A549 (cell line): Measurements from ENCODE around the gene CNP. TPM values are rescaled to one million over a fixed set of nuclear protein-coding genes. Genes with fewer than 3 reads are reported as not detected.
A peak's percentile ranks its signal among the peaks of the same experiment; 100 is the strongest.

ENCODE experiments used
- ATAC-seq, 2 experiments: fragments of 200-7000 bp in 1 of 2; fragments of >200 bp in 1 of 2; cut with Nextera tagmentation in 1 of 2; cut with Tn5 transposase in 1 of 2; 3 replicates each; pipeline versions ENCODE4 v1.8.0 to v1.9.1; 2018 to 2020; ENCODE audit warnings: mild to moderate bottlenecking in 1 of 2, moderate library complexity in 1 of 2
- CTCF ChIA-PET: fragments of 300-600 bp; sonication (Branson Sonifier 250); formaldehyde crosslinking; extraction: SDS; loops from one replicate; lab custom pipeline; 2021; ENCODE audit warnings: antibody characterized with exemption, inconsistent platforms; lab: Yijun Ruan, JAX
- POLR2A ChIA-PET: fragments of 350-600 bp; formaldehyde crosslinking; extraction: SDS; loops from one replicate; lab custom pipeline; 2021; ENCODE audit warnings: antibody characterized with exemption, inconsistent platforms; lab: Yijun Ruan, JAX
- DNase-seq, 2 experiments: peaks; one replicate each; pipeline versions ENCODE4 v3.0.0 to v3.0.0-alpha.2; 2011 to 2016; ENCODE audit warnings: low read depth in 1 of 2, low spot score in 1 of 2
- FAIRE-seq: peaks from 2 replicates; lab custom pipeline; 2011; peaks lifted over from hg19 to GRCh38; lab: Jason Lieb, UNC
- H3K27ac ChIP-seq, 2 experiments: fragments of >200 bp; sonication (Bioruptor Twin); formaldehyde crosslinking; 3 replicates each; pipeline ENCODE4 v1.5.1; 2016 to 2017
- H3K4me1 ChIP-seq: fragments of >200 bp; sonication (Bioruptor Twin); formaldehyde crosslinking; 3 replicates; pipeline ENCODE4 v1.6.1; 2016
- H3K4me2 ChIP-seq: fragments of >200 bp; sonication (Bioruptor Twin); formaldehyde crosslinking; 3 replicates; pipeline ENCODE4 v1.6.1; 2016
- H3K4me3 ChIP-seq: fragments of >200 bp; sonication (Bioruptor Twin); formaldehyde crosslinking; 3 replicates; pipeline ENCODE4 v1.5.1; 2016
- H3K9me3 ChIP-seq: fragments of >200 bp; sonication (Bioruptor Twin); formaldehyde crosslinking; 3 replicates; pipeline ENCODE4 v1.6.1; 2016
- ATOH8 ChIP-seq: fragments of 250-450 bp; sonication (Bioruptor Pico); IDR thresholded peaks from 2 replicates; pipeline ENCODE4 v1.5.0; 2020; ENCODE audit warnings: low read depth, mild to moderate bottlenecking, moderate library complexity
- BHLHE40 ChIP-seq: IDR thresholded peaks from 2 replicates; pipeline ENCODE4 v1.6.1; 2012; ENCODE audit warnings: low read depth, low read length, inconsistent platforms
- CBX8 ChIP-seq: fragments of 200-600 bp; sonication (generic); IDR thresholded peaks from 2 replicates; pipeline ENCODE4 v1.6.1; 2016
- CHD2 ChIP-seq: fragments of 150-350 bp; IDR thresholded peaks from 2 replicates; pipeline ENCODE4 v1.6.1; 2014; ENCODE audit warnings: low read length; ENCODE audit not compliant: partially characterized antibody
- ELK1 ChIP-seq: fragments of 150-350 bp; IDR thresholded peaks from 2 replicates; pipeline ENCODE4 v1.6.1; 2014; ENCODE audit warnings: low read depth, mild to moderate bottlenecking, low read length
- EP300 ChIP-seq, 2 experiments: fragments of >200 bp; sonication (Bioruptor Twin); formaldehyde crosslinking; IDR thresholded peaks; 2 replicates in 1 of 2; 3 replicates in 1 of 2; pipeline ENCODE4 v1.6.1; 2016 to 2017
- FOSB ChIP-seq: fragments of 250-450 bp; sonication (Bioruptor Pico); IDR thresholded peaks from 2 replicates; pipeline ENCODE4 v1.5.0; 2020; ENCODE audit warnings: mild to moderate bottlenecking, moderate library complexity
- FOSL2 ChIP-seq, 2 experiments: fragments of 450-650 bp in 1 of 2; fragments of >200 bp in 1 of 2; sonication (Bioruptor Twin) in 1 of 2; formaldehyde crosslinking; IDR thresholded peaks; 2 replicates each; pipeline versions ENCODE4 v1.5.0 to v1.6.1; 2016 to 2020; ENCODE audit warnings: mild to moderate bottlenecking in 1 of 2, moderate library complexity in 1 of 2
- FOXS1 ChIP-seq: fragments of 250-450 bp; sonication (Bioruptor Pico); IDR thresholded peaks from 2 replicates; pipeline ENCODE4 v1.5.0; 2020; ENCODE audit warnings: mild to moderate bottlenecking, moderate library complexity
- GATA3 ChIP-seq: IDR thresholded peaks from 2 replicates; pipeline ENCODE4 v1.6.1; 2012; ENCODE audit warnings: borderline replicate concordance
- HEYL ChIP-seq: fragments of 250-450 bp; sonication (Bioruptor Pico); IDR thresholded peaks from 2 replicates; pipeline ENCODE4 v1.8.0; 2021; ENCODE audit warnings: mild to moderate bottlenecking, moderate library complexity
- HOXB13 ChIP-seq: fragments of 250-450 bp; sonication (Bioruptor Pico); IDR thresholded peaks from 2 replicates; pipeline ENCODE4 v1.5.0; 2020; ENCODE audit warnings: low read depth, mild to moderate bottlenecking, moderate library complexity
- HOXB5 ChIP-seq: fragments of 250-450 bp; sonication (Bioruptor Pico); IDR thresholded peaks from 2 replicates; pipeline ENCODE4 v1.5.0; 2020; ENCODE audit warnings: mild to moderate bottlenecking, moderate library complexity
- NFE2L2 ChIP-seq: fragments of 150-350 bp; conservative IDR thresholded peaks from 2 replicates; pipeline ENCODE4 v1.6.1; 2014; ENCODE audit warnings: low read length
- NR3C1 ChIP-seq: fragments of >200 bp; sonication (Bioruptor Twin); formaldehyde crosslinking; IDR thresholded peaks from 3 replicates; pipeline ENCODE4 v1.6.1; 2017
- PBX3 ChIP-seq: IDR thresholded peaks from 2 replicates; pipeline ENCODE4 v1.6.1; 2012
- POLR2AphosphoS2 ChIP-seq: conservative IDR thresholded peaks from 2 replicates; pipeline ENCODE4 v1.6.1; 2012; ENCODE audit warnings: low read length, improper control_type of control experiment, inconsistent platforms
- USF2 ChIP-seq: fragments of 450-650 bp; IDR thresholded peaks from 2 replicates; pipeline ENCODE4 v1.6.1; 2014; ENCODE audit warnings: antibody characterized with exemption
- ZFP36 ChIP-seq: fragments of 450-650 bp; IDR thresholded peaks from 2 replicates; pipeline ENCODE4 v1.6.1; 2014; ENCODE audit warnings: borderline replicate concordance; ENCODE audit not compliant: partially characterized antibody
- ZNF302 ChIP-seq: fragments of 250-450 bp; sonication (Bioruptor Pico); IDR thresholded peaks from 2 replicates; pipeline ENCODE4 v1.9.0; 2021; ENCODE audit warnings: inconsistent platforms, mild to moderate bottlenecking, moderate library complexity
- ZSCAN20 ChIP-seq: fragments of 250-450 bp; sonication (Bioruptor Pico); IDR thresholded peaks from 2 replicates; pipeline ENCODE4 v1.8.0; 2022; ENCODE audit warnings: mild to moderate bottlenecking, moderate library complexity
- WGBS: methylation state at CpG from one replicate; pipeline ENCODE4 v1.1.6; 2017; ENCODE audit errors: missing lambda C conversion rate; 5-methylcytosine and 5-hydroxymethylcytosine counted together
- polyA plus RNA-seq, 4 experiments: library from polyadenylated mRNA; depleted of rRNA in 3 of 4; stranded (reverse); fragments of >200 nt; fragmentation: RNase III in 1 of 4; extraction: RNeasy Plus Mini Kit Qiagen cat#74134 plus additional on column Dnase treatment in 1 of 4; gene quantifications; 2 replicates in 3 of 4; 3 replicates in 1 of 4; pipeline ENCODE4 v1.2.3, GENCODE V29; 2011 to 2017

Gene CNP
- polyA plus RNA-seq, 2 of the 4 experiments (the other 2 are of a cell fraction): 38.6 to 113 TPM

- H3K9me3 ChIP-seq: no peaks in the 10 kb centered on the region
- ChIA-PET CTCF (interaction anchor here (0.7 to 29.5 kb wide), 16 partner anchors 9 to 561 kb away, joined by 3 to 378 read pairs (median 4); partner anchors contain the start of genes ACLY, DHX58, DNAJC7 and HSPB9), POLR2A (interaction anchor here (0.6 to 2.3 kb wide), 14 partner anchors 9 to 423 kb away, joined by 3 to 27 read pairs (median 4); partner anchors contain the start of genes DNAJC7, KAT2A, NKIRAS2 and ODAD4)
- ATAC-seq (peak; percentile 52 to 67), FAIRE-seq (no peak), DNase-seq (peak; percentile 71 to 74)
- peak overlapping the region; percentile 75 to 96 for H3K27ac ChIP-seq
- H3K4me2 ChIP-seq: peak overlapping the region; percentile 84
- 22% methylated on average over 18 of the region's 18 CpGs for WGBS
- peak overlapping the region; percentile 79 for H3K4me3 ChIP-seq
- TF ChIP-seq ZSCAN20 (no peak), CBX8 (no peak), USF2 (no peak), ZNF302 (no peak), HEYL (CRISPR knock-in tag) (no peak), HOXB5 (CRISPR knock-in tag) (no peak), FOXS1 (CRISPR knock-in tag) (no peak), NFE2L2 (no peak; the same call in 1 of the 2 replicates), ZFP36 (no peak), EP300 (IDR thresholded peaks at IDR 0.05) (no peak), PBX3 (no peak), GATA3 (no peak), ATOH8 (CRISPR knock-in tag) (no peak), ELK1 (no peak), FOSL2 (IDR thresholded peaks at IDR 0.05) (no peak), FOSL2 (CRISPR knock-in tag; IDR thresholded peaks at IDR 0.05) (no peak), HOXB13 (no peak), BHLHE40 (no peak), FOSB (CRISPR knock-in tag) (no peak)
- H3K4me1 ChIP-seq: peaks cover 12% of the 10 kb centered on the region; the same call in 2 of the 3 replicates
Observed at GRCh38 chr17:41965694-41966462, 717 bp upstream of the CNP start.

- FAIRE-seq (no peak), ATAC-seq (peak; percentile 8 to 21), DNase-seq (no peak)
- Histone ChIP-seq H3K4me3 (peak overlapping the region; percentile 79), H3K27ac (peak overlapping the region; percentile 75 to 96), H3K9me3 (no peaks in the 10 kb centered on the region), H3K4me1 (peaks cover 12% of the 10 kb centered on the region; the same call in 2 of the 3 replicates), H3K4me2 (peak overlapping the region; percentile 84)
- TF ChIP-seq POLR2AphosphoS2: peak; percentile 70; the same call in 1 of the 2 replicates
- peak; percentile 76 for TF ChIP-seq ZFP36
- no peak for TF ChIP-seq CHD2
- no peak for TF ChIP-seq NR3C1
- ChIA-PET POLR2A (interaction anchor here (0.7 to 2.3 kb wide), 13 partner anchors 8 to 190 kb away, joined by 3 to 27 read pairs (median 4); partner anchors contain the start of genes DNAJC7, KAT2A, NKIRAS2 and ODAD4), CTCF (interaction anchor here (0.9 to 29.5 kb wide), 8 partner anchors 8 to 439 kb away, joined by 3 to 378 read pairs (median 12); partner anchors contain the start of genes DHX58, DNAJC7, HSPB9 and KAT2A)
- WGBS: 35% methylated on average over 33 of the region's 39 CpGs
Observed at GRCh38 chr17:41967141-41967920, 736 bp downstream of the CNP start.
